LNCAP (cell line): ENCODE data around the gene AKT2.

Experiments
- TF ChIP-seq, protein P1 (sequence below): fragments of 450-650 bp; IDR thresholded peaks from 2 replicates; pipeline ENCODE4 v1.5.1; 2017; ENCODE audit warnings: mild to moderate bottlenecking

The AKT2 gene

GRCh38 chr19:40253611-40254092, 31.5 kb downstream of the AKT2 start:
- TF ChIP-seq, protein P1, sequence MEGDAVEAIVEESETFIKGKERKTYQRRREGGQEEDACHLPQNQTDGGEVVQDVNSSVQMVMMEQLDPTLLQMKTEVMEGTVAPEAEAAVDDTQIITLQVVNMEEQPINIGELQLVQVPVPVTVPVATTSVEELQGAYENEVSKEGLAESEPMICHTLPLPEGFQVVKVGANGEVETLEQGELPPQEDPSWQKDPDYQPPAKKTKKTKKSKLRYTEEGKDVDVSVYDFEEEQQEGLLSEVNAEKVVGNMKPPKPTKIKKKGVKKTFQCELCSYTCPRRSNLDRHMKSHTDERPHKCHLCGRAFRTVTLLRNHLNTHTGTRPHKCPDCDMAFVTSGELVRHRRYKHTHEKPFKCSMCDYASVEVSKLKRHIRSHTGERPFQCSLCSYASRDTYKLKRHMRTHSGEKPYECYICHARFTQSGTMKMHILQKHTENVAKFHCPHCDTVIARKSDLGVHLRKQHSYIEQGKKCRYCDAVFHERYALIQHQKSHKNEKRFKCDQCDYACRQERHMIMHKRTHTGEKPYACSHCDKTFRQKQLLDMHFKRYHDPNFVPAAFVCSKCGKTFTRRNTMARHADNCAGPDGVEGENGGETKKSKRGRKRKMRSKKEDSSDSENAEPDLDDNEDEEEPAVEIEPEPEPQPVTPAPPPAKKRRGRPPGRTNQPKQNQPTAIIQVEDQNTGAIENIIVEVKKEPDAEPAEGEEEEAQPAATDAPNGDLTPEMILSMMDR = no peak

GRCh38 chr19:40252395-40252794, 32.8 kb downstream of the AKT2 start:
- TF ChIP-seq, protein P1 = no peak

GRCh38 chr19:40251991-40252390, 33.2 kb downstream of the AKT2 start:
- TF ChIP-seq, protein P1 = no peak

GRCh38 chr19:40251244-40251643, 33.9 kb downstream of the AKT2 start:
- TF ChIP-seq, protein P1 = no peak

- TF ChIP-seq, protein P1 = no peak
Observed at GRCh38 chr19:40249781-40250180, 35.4 kb downstream of the AKT2 start.

DNA sequence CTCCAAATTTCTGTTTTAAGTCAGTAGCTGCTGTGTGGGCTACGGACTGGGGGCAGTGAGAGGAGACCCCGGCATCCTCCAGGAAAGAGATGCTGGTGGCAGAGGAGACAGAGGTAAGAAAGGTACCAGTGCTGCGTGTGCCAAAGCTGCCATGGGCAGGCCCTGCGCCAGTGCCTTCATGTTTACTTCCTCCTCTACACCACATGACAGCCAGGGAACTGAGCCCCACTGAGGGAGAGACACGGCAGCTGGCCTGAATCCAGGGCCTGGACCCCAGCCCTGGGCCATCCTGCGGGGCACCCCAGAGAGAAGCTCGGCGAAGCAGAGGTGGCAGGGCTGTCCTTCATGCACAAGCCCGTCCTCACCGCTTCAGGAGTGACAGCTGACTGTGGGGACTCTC, 35.9 kb downstream of the AKT2 start:
- TF ChIP-seq, protein P1 = no peak

- TF ChIP-seq, protein P1 = no peak
Observed at GRCh38 chr19:40247735-40248262, 37.3 kb downstream of the AKT2 start.

GRCh38 chr19:40247178-40247577, 38.0 kb downstream of the AKT2 start:
- TF ChIP-seq, protein P1 = no peak
